SK-N-DZ (cell line): ENCODE data around the gene GLMP.
A peak's percentile ranks its signal among the peaks of the same experiment; 100 is the strongest.

ENCODE experiments used
- DNase-seq: peaks from one replicate; pipeline ENCODE4 v3.0.0-alpha.2; 2015; ENCODE audit warnings: low spot score

Gene GLMP

GRCh38 chr1:156251527-156251926, 44.0 kb downstream of the GLMP start:
- peak; percentile 100 for DNase-seq

DNA sequence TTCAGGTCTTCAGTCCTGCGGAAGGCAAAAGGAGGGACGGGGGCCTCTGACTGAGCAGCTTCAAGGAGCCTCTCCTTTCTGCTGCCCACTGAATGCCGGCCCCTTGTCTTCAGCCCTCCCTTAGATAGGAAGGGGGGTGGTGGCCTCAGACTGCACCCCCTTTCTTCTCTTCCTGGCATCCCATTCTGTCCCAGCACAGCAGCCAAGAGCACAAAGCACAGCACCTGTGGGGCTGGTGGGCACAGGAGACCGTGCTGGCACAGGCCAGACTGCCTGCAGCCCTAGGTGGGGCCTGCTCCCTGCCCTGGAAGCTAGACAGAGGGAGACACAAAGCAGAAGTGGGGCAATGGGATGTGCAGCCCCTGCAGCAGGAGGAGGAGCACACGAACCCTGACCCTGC, 45.9 kb downstream of the GLMP start:
- DNase-seq, result no peak

DNA sequence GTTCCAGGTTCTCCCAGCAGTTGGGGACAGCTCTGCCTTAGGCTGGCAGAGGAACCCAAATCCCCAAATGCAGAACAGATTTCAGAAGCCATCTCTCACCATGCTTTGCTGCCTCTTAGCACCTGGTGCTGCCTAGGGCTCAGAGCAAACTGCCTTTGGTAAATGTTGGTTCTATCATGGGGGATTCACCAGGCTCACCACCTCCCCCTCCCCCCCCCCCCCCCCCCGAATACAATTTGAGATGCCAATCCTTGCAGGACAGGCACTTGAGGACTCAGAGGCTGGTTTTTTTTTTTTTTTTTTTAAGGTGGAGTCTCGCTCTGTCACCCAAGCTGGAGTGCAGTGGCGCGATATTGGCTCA, 47.2 kb downstream of the GLMP start:
- DNase-seq, result no peak

- DNase-seq, result no peak
Measured at GRCh38 chr1:156247460-156248322, 47.8 kb downstream of the GLMP start, which contains the start of gene PAQR6. Gene PAQR6 (minus strand): TSS chr1:156248056. CDS start chr1:156246731, 1,325 bp downstream.

DNA sequence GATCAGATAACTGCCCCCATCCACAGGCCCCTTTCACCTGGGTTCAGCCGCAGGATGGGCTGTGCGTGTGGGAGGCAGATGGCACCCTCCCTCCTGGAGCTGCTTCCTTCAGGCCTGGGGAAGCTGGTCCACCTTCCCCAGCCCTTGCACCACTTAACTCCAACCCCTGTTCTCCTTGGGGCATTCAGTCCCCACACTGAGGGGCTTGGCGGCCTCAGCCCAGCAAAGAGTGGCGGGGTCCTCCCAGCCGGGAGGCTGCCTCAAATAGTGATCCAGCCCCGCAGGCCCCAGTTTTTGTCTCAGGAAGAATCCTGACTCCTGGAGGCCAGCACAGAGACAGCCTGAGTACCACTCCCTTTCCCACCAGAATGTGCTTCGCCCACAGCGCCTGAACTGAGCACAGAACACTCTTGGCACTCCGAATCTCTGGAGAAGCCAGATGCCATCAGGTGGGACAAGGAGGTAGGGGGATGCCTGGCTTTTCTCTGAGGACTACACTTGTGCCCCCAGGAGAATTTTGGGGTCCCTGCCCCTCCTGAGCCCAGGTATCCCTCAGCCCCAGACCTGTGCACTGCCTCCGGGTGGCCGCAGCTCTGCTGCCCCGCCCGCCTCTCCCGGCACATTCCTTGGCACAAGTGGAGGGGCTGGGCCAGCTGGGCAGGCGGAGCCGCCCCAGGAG, 48.6 kb downstream of the GLMP start:
- no peak for DNase-seq

DNA sequence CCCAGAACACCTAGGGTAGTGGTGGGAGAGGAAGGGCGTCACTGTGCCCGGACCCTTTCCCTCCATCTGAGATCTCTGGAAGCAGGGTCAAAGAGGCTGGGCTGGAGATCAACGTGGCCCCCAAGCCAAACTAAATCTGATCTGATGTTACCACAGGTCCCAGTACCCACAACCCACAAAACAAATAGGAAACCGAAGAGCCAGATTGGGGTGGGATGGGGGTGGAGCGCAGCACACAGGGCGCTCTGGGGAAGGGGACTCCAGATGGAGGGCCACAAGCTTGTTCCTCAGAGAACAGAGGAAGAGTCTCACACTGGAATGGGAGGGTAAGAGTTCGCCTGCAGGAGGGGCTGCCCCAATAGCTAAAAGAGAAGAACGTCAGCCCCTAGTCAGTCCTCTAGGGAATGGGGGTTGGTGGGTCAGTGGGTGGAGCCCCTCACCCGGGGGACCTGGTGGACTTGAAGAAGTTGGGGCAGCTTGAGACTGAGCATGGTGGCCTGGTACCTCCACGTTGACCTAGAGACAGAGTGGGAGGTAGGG, 49.2 kb downstream of the GLMP start:
- DNase-seq, result no peak

GRCh38 chr1:156245451-156246232, 49.8 kb downstream of the GLMP start:
- DNase-seq, result no peak

GRCh38 chr1:156244712-156245111, 50.8 kb downstream of the GLMP start:
- DNase-seq, result no peak

DNA sequence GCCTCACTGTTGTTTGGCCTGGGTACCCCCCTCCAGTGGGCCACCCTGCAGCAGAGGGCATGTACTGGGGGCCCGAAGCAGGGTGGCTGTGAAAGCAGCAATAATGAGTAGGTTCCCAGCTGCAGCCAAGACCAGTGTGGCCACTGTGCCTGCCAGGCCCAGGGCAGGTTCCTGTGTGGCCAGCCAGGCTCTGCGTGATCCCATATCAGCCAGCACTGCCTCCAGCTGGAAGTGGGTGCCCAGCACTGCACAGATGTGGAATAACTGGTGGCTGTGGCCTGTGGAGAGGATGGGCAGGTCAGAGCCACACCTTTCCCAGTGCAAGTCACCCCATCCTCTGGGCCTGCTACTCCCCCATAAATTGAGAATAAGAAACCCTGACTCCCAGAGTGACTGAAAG, 51.4 kb downstream of the GLMP start:
- DNase-seq, result no peak

DNA sequence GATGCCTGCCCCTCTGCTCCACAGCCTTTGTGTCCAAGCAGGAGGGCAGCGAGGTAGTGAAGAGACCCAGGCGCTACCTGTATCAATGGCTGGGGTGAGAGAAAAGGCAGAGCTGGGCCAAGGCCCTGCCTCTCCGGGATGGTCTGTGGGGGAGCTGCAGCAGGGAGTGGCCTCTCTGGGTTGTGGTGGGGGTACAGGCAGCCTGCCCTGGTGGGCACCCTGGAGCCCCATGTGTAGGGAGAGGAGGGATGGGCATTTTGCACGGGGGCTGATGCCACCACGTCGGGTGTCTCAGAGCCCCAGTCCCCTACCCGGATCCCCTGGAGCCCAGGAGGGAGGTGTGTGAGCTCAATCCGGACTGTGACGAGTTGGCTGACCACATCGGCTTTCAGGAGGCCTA, 52.7 kb downstream of the GLMP start:
- no peak for DNase-seq
